Measurements from ENCODE around the gene ZNF423.
"Not testable (repeated sequence)": the region's sequence is repeated elsewhere in the genome, so short reads cannot be mapped to it uniquely, and the experiment has no call there.

The ZNF423 gene

GRCh38 chr16:49574826-49575225, 281.1 kb downstream of the ZNF423 start:
- no peaks in the 10 kb centered on the region for H3K27me3 ChIP-seq (ENCODE audit: insufficient read depth, low read length)
- no peaks in the 10 kb centered on the region; the same call in 1 of the 2 replicates for H3K36me3 ChIP-seq (ENCODE audit: insufficient read depth, low read length)
- no peaks in the 10 kb centered on the region for H3K9me3 ChIP-seq (ENCODE audit: insufficient read depth, low read depth, low read length)
- H3K4me3 ChIP-seq (ENCODE audit: low read length) = no peak overlapping the region
- no peak overlapping the region for H3K9ac ChIP-seq (ENCODE audit: low read depth, low read length)
- H3K27ac ChIP-seq (ENCODE audit: low read depth, low read length) = no peak overlapping the region
- 90% methylated on average over 12 of the region's 12 CpGs for WGBS
- peaks cover 2% of the 10 kb centered on the region for H3K4me1 ChIP-seq (ENCODE audit: insufficient read depth, low read length)

- H3K9ac ChIP-seq (ENCODE audit: low read depth, low read length) = no peak overlapping the region
- H3K4me3 ChIP-seq (ENCODE audit: low read length) = no peak overlapping the region
- H3K27ac ChIP-seq (ENCODE audit: low read depth, low read length) = no peak overlapping the region
- 96% methylated on average over 1 of the region's 1 CpG for WGBS
- H3K9me3 ChIP-seq (ENCODE audit: insufficient read depth, low read depth, low read length) = no peaks in the 10 kb centered on the region
- H3K4me1 ChIP-seq (ENCODE audit: insufficient read depth, low read length) = peaks cover 8% of the 10 kb centered on the region; the same call in 1 of the 2 replicates
- H3K27me3 ChIP-seq (ENCODE audit: insufficient read depth, low read length) = no peaks in the 10 kb centered on the region
- no peaks in the 10 kb centered on the region for H3K36me3 ChIP-seq (ENCODE audit: insufficient read depth, low read length)
Observed at GRCh38 chr16:49567950-49568349, 288.0 kb downstream of the ZNF423 start.

- Histone ChIP-seq H3K36me3 (ENCODE audit: insufficient read depth, low read length) (no peaks in the 10 kb centered on the region), H3K4me3 (ENCODE audit: low read length) (no peak overlapping the region), H3K4me1 (ENCODE audit: insufficient read depth, low read length) (peaks cover 8% of the 10 kb centered on the region; the same call in 1 of the 2 replicates), H3K27me3 (ENCODE audit: insufficient read depth, low read length) (no peaks in the 10 kb centered on the region), H3K9me3 (ENCODE audit: insufficient read depth, low read depth, low read length) (no peaks in the 10 kb centered on the region), H3K9ac (ENCODE audit: low read depth, low read length) (no peak overlapping the region), H3K27ac (ENCODE audit: low read depth, low read length) (no peak overlapping the region)
- 85% methylated on average over 5 of the region's 6 CpGs for WGBS
Observed at GRCh38 chr16:49566432-49566831, 289.5 kb downstream of the ZNF423 start.

- Histone ChIP-seq H3K4me1 (ENCODE audit: insufficient read depth, low read length) (peaks cover 8% of the 10 kb centered on the region; the same call in 1 of the 2 replicates), H3K27ac (ENCODE audit: low read depth, low read length) (no peak overlapping the region), H3K9ac (ENCODE audit: low read depth, low read length) (no peak overlapping the region), H3K9me3 (ENCODE audit: insufficient read depth, low read depth, low read length) (no peaks in the 10 kb centered on the region), H3K27me3 (ENCODE audit: insufficient read depth, low read length) (no peaks in the 10 kb centered on the region), H3K36me3 (ENCODE audit: insufficient read depth, low read length) (no peaks in the 10 kb centered on the region), H3K4me3 (ENCODE audit: low read length) (no peak overlapping the region)
- 78% methylated on average over 14 of the region's 14 CpGs for WGBS
Observed at GRCh38 chr16:49564496-49565229, 291.2 kb downstream of the ZNF423 start.

- WGBS = 95% methylated on average over 2 of the region's 2 CpGs
- Histone ChIP-seq H3K27ac (ENCODE audit: low read depth, low read length) (no peak overlapping the region), H3K4me1 (ENCODE audit: insufficient read depth, low read length) (peaks cover 8% of the 10 kb centered on the region; the same call in 1 of the 2 replicates)
Observed at GRCh38 chr16:49563666-49564065, 292.2 kb downstream of the ZNF423 start.

GRCh38 chr16:49562894-49563293, 293.0 kb downstream of the ZNF423 start:
- H3K4me3 ChIP-seq (ENCODE audit: low read length); H3K9me3 ChIP-seq (ENCODE audit: insufficient read depth, low read depth, low read length); H3K9ac ChIP-seq (ENCODE audit: low read depth, low read length); H3K36me3 ChIP-seq (ENCODE audit: insufficient read depth, low read length); H3K27me3 ChIP-seq (ENCODE audit: insufficient read depth, low read length); H3K27ac ChIP-seq (ENCODE audit: low read depth, low read length): not testable (repeated sequence)
- 98% methylated on average over 6 of the region's 8 CpGs for WGBS
- peaks cover 14% of the 10 kb centered on the region for H3K4me1 ChIP-seq (ENCODE audit: insufficient read depth, low read length)

More at GRCh38 chr16:49563666-49564065, 292.2 kb downstream of the ZNF423 start:
- no peaks in the 10 kb centered on the region for H3K36me3 ChIP-seq (ENCODE audit: insufficient read depth, low read length)
- no peak overlapping the region for H3K4me3 ChIP-seq (ENCODE audit: low read length)
- H3K9me3 ChIP-seq (ENCODE audit: insufficient read depth, low read depth, low read length) = no peaks in the 10 kb centered on the region
- H3K27me3 ChIP-seq (ENCODE audit: insufficient read depth, low read length) = no peaks in the 10 kb centered on the region
- H3K9ac ChIP-seq (ENCODE audit: low read depth, low read length) = no peak overlapping the region

- H3K9ac ChIP-seq (ENCODE audit: low read depth, low read length) = no peak overlapping the region
- H3K27me3 ChIP-seq (ENCODE audit: insufficient read depth, low read length) = no peaks in the 10 kb centered on the region
- H3K4me1 ChIP-seq (ENCODE audit: insufficient read depth, low read length) = peaks cover 20% of the 10 kb centered on the region
- 96% methylated on average over 3 of the region's 3 CpGs for WGBS
- H3K36me3 ChIP-seq (ENCODE audit: insufficient read depth, low read length) = no peaks in the 10 kb centered on the region
- H3K9me3 ChIP-seq (ENCODE audit: insufficient read depth, low read depth, low read length) = no peaks in the 10 kb centered on the region
- no peak overlapping the region for H3K27ac ChIP-seq (ENCODE audit: low read depth, low read length)
- H3K4me3 ChIP-seq (ENCODE audit: low read length) = no peak overlapping the region
Observed at GRCh38 chr16:49562228-49562627, 293.7 kb downstream of the ZNF423 start.

GRCh38 chr16:49560004-49560830, 295.7 kb downstream of the ZNF423 start:
- Histone ChIP-seq H3K27ac (ENCODE audit: low read depth, low read length) (no peak overlapping the region), H3K36me3 (ENCODE audit: insufficient read depth, low read length) (no peaks in the 10 kb centered on the region), H3K9ac (ENCODE audit: low read depth, low read length) (no peak overlapping the region), H3K4me3 (ENCODE audit: low read length) (no peak overlapping the region), H3K4me1 (ENCODE audit: insufficient read depth, low read length) (peaks cover 27% of the 10 kb centered on the region), H3K9me3 (ENCODE audit: insufficient read depth, low read depth, low read length) (no peaks in the 10 kb centered on the region), H3K27me3 (ENCODE audit: insufficient read depth, low read length) (no peaks in the 10 kb centered on the region)
- 93% methylated on average over 25 of the region's 25 CpGs for WGBS

- Histone ChIP-seq H3K9me3 (ENCODE audit: insufficient read depth, low read depth, low read length) (no peaks in the 10 kb centered on the region), H3K27me3 (ENCODE audit: insufficient read depth, low read length) (no peaks in the 10 kb centered on the region)
- WGBS = 84% methylated on average over 4 of the region's 4 CpGs
Observed at GRCh38 chr16:49559242-49559641, 296.7 kb downstream of the ZNF423 start.

GRCh38 chr16:49558451-49558850, 297.5 kb downstream of the ZNF423 start:
- Histone ChIP-seq H3K4me3 (ENCODE audit: low read length) (no peak overlapping the region), H3K4me1 (ENCODE audit: insufficient read depth, low read length) (peaks cover 23% of the 10 kb centered on the region), H3K27ac (ENCODE audit: low read depth, low read length) (no peak overlapping the region), H3K9me3 (ENCODE audit: insufficient read depth, low read depth, low read length) (no peaks in the 10 kb centered on the region), H3K36me3 (ENCODE audit: insufficient read depth, low read length) (no peaks in the 10 kb centered on the region), H3K27me3 (ENCODE audit: insufficient read depth, low read length) (no peaks in the 10 kb centered on the region), H3K9ac (ENCODE audit: low read depth, low read length) (no peak overlapping the region)
- 92% methylated on average over 2 of the region's 2 CpGs for WGBS

More at GRCh38 chr16:49559242-49559641, 296.7 kb downstream of the ZNF423 start:
- H3K36me3 ChIP-seq (ENCODE audit: insufficient read depth, low read length) = no peaks in the 10 kb centered on the region
- no peak overlapping the region for H3K27ac ChIP-seq (ENCODE audit: low read depth, low read length)
- no peak overlapping the region for H3K9ac ChIP-seq (ENCODE audit: low read depth, low read length)
- H3K4me3 ChIP-seq (ENCODE audit: low read length) = no peak overlapping the region
- H3K4me1 ChIP-seq (ENCODE audit: insufficient read depth, low read length) = peaks cover 23% of the 10 kb centered on the region
